GM12878 (cell line): Measurements from ENCODE around the gene AP1S3. TPM values are rescaled to one million over a fixed set of nuclear protein-coding genes. Genes with fewer than 3 reads are reported as not detected.

Experiments used
- ATAC-seq: fragments of 200-7000 bp; cut with Tn5 transposase; 3 replicates; pipeline ENCODE4 v1.9.1; 2020; ENCODE audit warnings: mild to moderate bottlenecking, moderate library complexity
- BruUV-seq: library from RNA; stranded (reverse); fragments of 400-500 nt; replicated peaks from 2 replicates; lab custom pipeline; 2021; lab: Mats Ljungman, UMichigan
- CTCF ChIA-PET: fragments of 300-600 bp; sonication (Branson Sonifier 250); formaldehyde crosslinking; extraction: SDS; loops from one replicate; lab custom pipeline; 2021; ENCODE audit warnings: inconsistent platforms; lab: Yijun Ruan, JAX
- POLR2A ChIA-PET: fragments of 350-600 bp; formaldehyde crosslinking; extraction: SDS; loops from one replicate; lab custom pipeline; 2021; ENCODE audit warnings: inconsistent platforms; lab: Charles Lee
- RAD21 ChIA-PET: fragments of 300-600 bp; sonication (Branson Sonifier 250); formaldehyde crosslinking; loops from one replicate; lab custom pipeline; 2023; ENCODE audit warnings: antibody characterized with exemption; ENCODE audit not compliant: unreplicated experiment; lab: Charles Lee
- SMC1A ChIA-PET: fragments of 300-600 bp; sonication (Branson Sonifier 250); formaldehyde crosslinking; loops from one replicate; lab custom pipeline; 2023; ENCODE audit not compliant: unreplicated experiment, uncharacterized antibody; lab: Charles Lee
- DNase-seq: peaks from one replicate; pipeline ENCODE4 v3.0.0-alpha.2; 2011; ENCODE audit warnings: low read depth, low spot score
- FAIRE-seq: peaks from 3 replicates; lab custom pipeline; 2011; peaks lifted over from hg19 to GRCh38; lab: Jason Lieb, UNC
- H2AFZ ChIP-seq: 2 replicates; pipeline ENCODE4 v1.6.0; 2011; ENCODE audit warnings: low read depth, low read length, control low read depth; ENCODE audit not compliant: control insufficient read depth
- H3K27ac ChIP-seq: 2 replicates; pipeline ENCODE4 v1.5.1; 2011; ENCODE audit warnings: control low read depth; ENCODE audit not compliant: control insufficient read depth, insufficient read depth
- H3K27me3 ChIP-seq, 2 experiments: replicated peaks in 1 of 2; 2 replicates each; pipeline versions ENCODE4 v1.6.0 to v1.6.1; 2011; ENCODE audit warnings: low read length in 1 of 2; ENCODE audit not compliant: control insufficient read depth in 2 of 2, insufficient read depth in 2 of 2
- H3K36me3 ChIP-seq, 2 experiments: 2 replicates each; pipeline ENCODE4 v1.5.1; 2011; ENCODE audit warnings: low read length in 1 of 2; ENCODE audit not compliant: control insufficient read depth in 2 of 2, insufficient read depth in 2 of 2
- H3K4me1 ChIP-seq: 2 replicates; pipeline ENCODE4 v1.6.1; 2011; ENCODE audit warnings: mild to moderate bottlenecking, low read length, moderate library complexity, mixed read lengths; ENCODE audit not compliant: control insufficient read depth, insufficient read depth
- H3K4me2 ChIP-seq: 2 replicates; pipeline ENCODE4 v1.6.0; 2011; ENCODE audit warnings: control low read depth; ENCODE audit not compliant: control insufficient read depth, insufficient read depth
- H3K4me3 ChIP-seq: fragments of 200-600 bp; sonication (generic); 2 replicates; pipeline ENCODE4 v1.5.1; 2016
- H3K79me2 ChIP-seq: 2 replicates; pipeline ENCODE4 v1.6.0; 2011; ENCODE audit warnings: low read length; ENCODE audit not compliant: control insufficient read depth, insufficient read depth
- H3K9ac ChIP-seq: 2 replicates; pipeline ENCODE4 v1.8.0; 2011; ENCODE audit warnings: low read length, control low read depth, mixed read lengths; ENCODE audit not compliant: control insufficient read depth, insufficient read depth
- H3K9me3 ChIP-seq: replicated peaks from 3 replicates; pipeline ENCODE4 v1.5.1; 2011; ENCODE audit warnings: mild to moderate bottlenecking, low read length; ENCODE audit not compliant: control insufficient read depth, insufficient read depth
- H4K20me1 ChIP-seq: 2 replicates; pipeline ENCODE4 v1.6.0; 2011; ENCODE audit not compliant: control insufficient read depth, insufficient read depth
- BACH1 ChIP-seq: fragments of 450-650 bp; IDR thresholded peaks from 2 replicates; pipeline ENCODE4 v1.6.1; 2017; ENCODE audit warnings: mild to moderate bottlenecking, borderline replicate concordance
- BCL11A ChIP-seq: IDR thresholded peaks from 2 replicates; pipeline ENCODE4 v1.6.1; 2011; ENCODE audit warnings: low read depth, low read length
- BMI1 ChIP-seq: fragments of 450-650 bp; IDR thresholded peaks from 2 replicates; pipeline ENCODE4 v1.6.1; 2016; ENCODE audit warnings: mild to moderate bottlenecking, moderate library complexity, borderline replicate concordance
- CREB1 ChIP-seq: IDR thresholded peaks from 2 replicates; pipeline ENCODE4 v1.6.1; 2012; ENCODE audit warnings: low read depth, mild to moderate bottlenecking, inconsistent platforms
- MYB ChIP-seq: fragments of 150-350 bp; IDR thresholded peaks from 2 replicates; pipeline ENCODE4 v1.6.1; 2014; ENCODE audit warnings: mild to moderate bottlenecking, low read depth, low read length, borderline replicate concordance
- PAX5 ChIP-seq: IDR thresholded peaks from 2 replicates; pipeline ENCODE4 v1.6.1; 2011; ENCODE audit warnings: low read depth, low read length, borderline replicate concordance
- POLR2AphosphoS5 ChIP-seq: IDR thresholded peaks from 2 replicates; pipeline ENCODE4 v1.6.1; 2011; ENCODE audit warnings: mild to moderate bottlenecking, low read length, inconsistent platforms
- TCF12 ChIP-seq: IDR thresholded peaks from 2 replicates; pipeline ENCODE4 v1.6.1; 2011; ENCODE audit warnings: low read depth, mild to moderate bottlenecking, low read length
- TCF7 ChIP-seq: IDR thresholded peaks from 2 replicates; pipeline ENCODE4 v1.6.1; 2014; ENCODE audit warnings: antibody characterized with exemption, borderline replicate concordance
- ZNF217 ChIP-seq: fragments of 450-650 bp; IDR thresholded peaks from 2 replicates; pipeline ENCODE4 v1.6.1; 2017; ENCODE audit warnings: antibody characterized with exemption, mild to moderate bottlenecking
- WGBS: methylation state at CpG from one replicate; pipeline ENCODE4 v1.1.6; 2016; ENCODE audit warnings: low lambda C conversion rate; ENCODE audit not compliant: insufficient replicate concordance, insufficient coverage; ENCODE audit errors: missing lambda C conversion rate; 5-methylcytosine and 5-hydroxymethylcytosine counted together
- in situ Hi-C: fragments of 300-500 bp; cut with MboI; formaldehyde crosslinking; loops from 9 replicates; pipeline ENCODE4 v1.14.3; 2018; ENCODE audit warnings: mixed read lengths
- intact Hi-C: fragments of 100-400 bp; cut with micrococcal nuclease; formaldehyde crosslinking; loops from one replicate; pipeline ENCODE4 v1.14.2; 2022; ENCODE audit not compliant: unreplicated experiment
- polyA plus RNA-seq, 11 experiments: library from polyadenylated mRNA; depleted of rRNA in 4 of 11; unstranded in 6 of 11; stranded (reverse) in 5 of 11; fragments of >200 nt; fragmentation: Nextera tagmentation in 4 of 11; fragmentation: Illumina TruSeq in 1 of 11; extraction: Ambion mirVana in 4 of 11; extraction: Trizol in 1 of 11; gene quantifications; 1 replicate in 1 of 11; 2 replicates in 10 of 11; pipeline versions ENCODE4 v1.2.1 to v1.2.3, GENCODE V29; 2011 to 2016; ENCODE audit warnings: inconsistent platforms in 2 of 11, missing spikeins in 2 of 11, low read depth in 1 of 11
- total RNA-seq, 4 experiments: library from RNA; depleted of rRNA in 3 of 4; stranded (reverse); fragments of >200 nt in 3 of 4; fragmentation: Illumina TruSeq in 1 of 4; extraction: Trizol in 1 of 4; gene quantifications; 2 replicates each; pipeline versions ENCODE4 v1.2.1 to v1.2.3, GENCODE V29; 2013 to 2021
- TF ChIP-seq, protein P1 (sequence below): fragments of 450-650 bp; IDR thresholded peaks from 2 replicates; pipeline ENCODE4 v1.6.1; 2016; ENCODE audit warnings: mild to moderate bottlenecking, moderate library complexity, borderline replicate concordance
- TF ChIP-seq, protein P2 (sequence below): IDR thresholded peaks from 2 replicates; pipeline ENCODE4 v1.6.1; 2012; ENCODE audit warnings: improper control_type of control experiment, low read depth, low read length; ENCODE audit not compliant: insufficient replicate concordance
- TF ChIP-seq, protein P3 (sequence below): fragments of 450-650 bp; formaldehyde crosslinking; IDR thresholded peaks from 2 replicates; pipeline ENCODE4 v1.4.0; 2022; ENCODE audit warnings: mild to moderate bottlenecking, moderate library complexity

AP1S3 gene
- total and polyA plus RNA-seq, 10 of the 15 experiments (the other 5 are each of a cell fraction or from before 2014, with no cell fraction given): 2.6 to 14.3 (median 9.2) TPM

DNA sequence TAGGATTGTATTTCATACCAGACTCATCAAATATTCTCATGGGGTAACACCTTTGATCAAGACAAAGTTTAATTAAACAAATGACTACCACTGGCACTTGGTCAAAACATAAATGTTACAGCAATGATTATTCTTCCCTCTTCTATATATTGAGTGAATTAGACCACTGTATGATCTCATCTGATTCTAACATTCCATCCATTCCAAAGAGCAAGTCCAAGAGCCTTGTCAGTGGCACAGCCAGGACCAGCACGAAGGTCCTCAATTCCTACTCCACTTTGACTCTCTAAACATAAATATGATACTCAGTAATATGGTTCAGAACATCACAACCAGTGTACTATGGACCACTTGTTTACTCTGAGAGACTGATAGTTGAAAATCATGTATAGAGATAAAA is 86.4 kb downstream of the AP1S3 start:
- no peak for DNase-seq
- ATAC-seq: no peak
- in situ Hi-C loops (no loop called here), intact Hi-C loops (no loop called here)
- 69% methylated on average over 1 of the region's 1 CpG for WGBS
- Histone ChIP-seq H2AFZ (no peak overlapping the region), H3K79me2 (no peaks in the 10 kb centered on the region), H3K27me3 (no peaks in the 10 kb centered on the region), H3K36me3 (no peaks in the 10 kb centered on the region), H3K27ac (no peak overlapping the region), H3K9ac (no peak overlapping the region), H3K4me2 (no peak overlapping the region), H4K20me1 (no peaks in the 10 kb centered on the region), H3K4me1 (no peaks in the 10 kb centered on the region), H3K4me3 (no peak overlapping the region), H3K9me3 (no peaks in the 10 kb centered on the region)
- no TSS peak for BruUV-seq
- no peak for FAIRE-seq
- ChIA-PET CTCF (no interaction called here), RAD21 (no interaction called here), POLR2A (no interaction called here), SMC1A (no interaction called here)
- TF ChIP-seq MYB (no peak), CREB1 (no peak), PAX5 (no peak), BMI1 (no peak), TCF7 (no peak), BACH1 (no peak), POLR2AphosphoS5 (no peak), BCL11A (no peak), ZNF217 (no peak), TCF12 (no peak)
- TF ChIP-seq, protein P1, sequence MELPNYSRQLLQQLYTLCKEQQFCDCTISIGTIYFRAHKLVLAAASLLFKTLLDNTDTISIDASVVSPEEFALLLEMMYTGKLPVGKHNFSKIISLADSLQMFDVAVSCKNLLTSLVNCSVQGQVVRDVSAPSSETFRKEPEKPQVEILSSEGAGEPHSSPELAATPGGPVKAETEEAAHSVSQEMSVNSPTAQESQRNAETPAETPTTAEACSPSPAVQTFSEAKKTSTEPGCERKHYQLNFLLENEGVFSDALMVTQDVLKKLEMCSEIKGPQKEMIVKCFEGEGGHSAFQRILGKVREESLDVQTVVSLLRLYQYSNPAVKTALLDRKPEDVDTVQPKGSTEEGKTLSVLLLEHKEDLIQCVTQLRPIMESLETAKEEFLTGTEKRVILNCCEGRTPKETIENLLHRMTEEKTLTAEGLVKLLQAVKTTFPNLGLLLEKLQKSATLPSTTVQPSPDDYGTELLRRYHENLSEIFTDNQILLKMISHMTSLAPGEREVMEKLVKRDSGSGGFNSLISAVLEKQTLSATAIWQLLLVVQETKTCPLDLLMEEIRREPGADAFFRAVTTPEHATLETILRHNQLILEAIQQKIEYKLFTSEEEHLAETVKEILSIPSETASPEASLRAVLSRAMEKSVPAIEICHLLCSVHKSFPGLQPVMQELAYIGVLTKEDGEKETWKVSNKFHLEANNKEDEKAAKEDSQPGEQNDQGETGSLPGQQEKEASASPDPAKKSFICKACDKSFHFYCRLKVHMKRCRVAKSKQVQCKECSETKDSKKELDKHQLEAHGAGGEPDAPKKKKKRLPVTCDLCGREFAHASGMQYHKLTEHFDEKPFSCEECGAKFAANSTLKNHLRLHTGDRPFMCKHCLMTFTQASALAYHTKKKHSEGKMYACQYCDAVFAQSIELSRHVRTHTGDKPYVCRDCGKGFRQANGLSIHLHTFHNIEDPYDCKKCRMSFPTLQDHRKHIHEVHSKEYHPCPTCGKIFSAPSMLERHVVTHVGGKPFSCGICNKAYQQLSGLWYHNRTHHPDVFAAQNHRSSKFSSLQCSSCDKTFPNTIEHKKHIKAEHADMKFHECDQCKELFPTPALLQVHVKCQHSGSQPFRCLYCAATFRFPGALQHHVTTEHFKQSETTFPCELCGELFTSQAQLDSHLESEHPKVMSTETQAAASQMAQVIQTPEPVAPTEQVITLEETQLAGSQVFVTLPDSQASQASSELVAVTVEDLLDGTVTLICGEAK: no peak
- TF ChIP-seq, protein P2, sequence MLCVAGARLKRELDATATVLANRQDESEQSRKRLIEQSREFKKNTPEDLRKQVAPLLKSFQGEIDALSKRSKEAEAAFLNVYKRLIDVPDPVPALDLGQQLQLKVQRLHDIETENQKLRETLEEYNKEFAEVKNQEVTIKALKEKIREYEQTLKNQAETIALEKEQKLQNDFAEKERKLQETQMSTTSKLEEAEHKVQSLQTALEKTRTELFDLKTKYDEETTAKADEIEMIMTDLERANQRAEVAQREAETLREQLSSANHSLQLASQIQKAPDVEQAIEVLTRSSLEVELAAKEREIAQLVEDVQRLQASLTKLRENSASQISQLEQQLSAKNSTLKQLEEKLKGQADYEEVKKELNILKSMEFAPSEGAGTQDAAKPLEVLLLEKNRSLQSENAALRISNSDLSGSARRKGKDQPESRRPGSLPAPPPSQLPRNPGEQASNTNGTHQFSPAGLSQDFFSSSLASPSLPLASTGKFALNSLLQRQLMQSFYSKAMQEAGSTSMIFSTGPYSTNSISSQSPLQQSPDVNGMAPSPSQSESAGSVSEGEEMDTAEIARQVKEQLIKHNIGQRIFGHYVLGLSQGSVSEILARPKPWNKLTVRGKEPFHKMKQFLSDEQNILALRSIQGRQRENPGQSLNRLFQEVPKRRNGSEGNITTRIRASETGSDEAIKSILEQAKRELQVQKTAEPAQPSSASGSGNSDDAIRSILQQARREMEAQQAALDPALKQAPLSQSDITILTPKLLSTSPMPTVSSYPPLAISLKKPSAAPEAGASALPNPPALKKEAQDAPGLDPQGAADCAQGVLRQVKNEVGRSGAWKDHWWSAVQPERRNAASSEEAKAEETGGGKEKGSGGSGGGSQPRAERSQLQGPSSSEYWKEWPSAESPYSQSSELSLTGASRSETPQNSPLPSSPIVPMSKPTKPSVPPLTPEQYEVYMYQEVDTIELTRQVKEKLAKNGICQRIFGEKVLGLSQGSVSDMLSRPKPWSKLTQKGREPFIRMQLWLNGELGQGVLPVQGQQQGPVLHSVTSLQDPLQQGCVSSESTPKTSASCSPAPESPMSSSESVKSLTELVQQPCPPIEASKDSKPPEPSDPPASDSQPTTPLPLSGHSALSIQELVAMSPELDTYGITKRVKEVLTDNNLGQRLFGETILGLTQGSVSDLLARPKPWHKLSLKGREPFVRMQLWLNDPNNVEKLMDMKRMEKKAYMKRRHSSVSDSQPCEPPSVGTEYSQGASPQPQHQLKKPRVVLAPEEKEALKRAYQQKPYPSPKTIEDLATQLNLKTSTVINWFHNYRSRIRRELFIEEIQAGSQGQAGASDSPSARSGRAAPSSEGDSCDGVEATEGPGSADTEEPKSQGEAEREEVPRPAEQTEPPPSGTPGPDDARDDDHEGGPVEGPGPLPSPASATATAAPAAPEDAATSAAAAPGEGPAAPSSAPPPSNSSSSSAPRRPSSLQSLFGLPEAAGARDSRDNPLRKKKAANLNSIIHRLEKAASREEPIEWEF: no peak
- TF ChIP-seq, protein P3, sequence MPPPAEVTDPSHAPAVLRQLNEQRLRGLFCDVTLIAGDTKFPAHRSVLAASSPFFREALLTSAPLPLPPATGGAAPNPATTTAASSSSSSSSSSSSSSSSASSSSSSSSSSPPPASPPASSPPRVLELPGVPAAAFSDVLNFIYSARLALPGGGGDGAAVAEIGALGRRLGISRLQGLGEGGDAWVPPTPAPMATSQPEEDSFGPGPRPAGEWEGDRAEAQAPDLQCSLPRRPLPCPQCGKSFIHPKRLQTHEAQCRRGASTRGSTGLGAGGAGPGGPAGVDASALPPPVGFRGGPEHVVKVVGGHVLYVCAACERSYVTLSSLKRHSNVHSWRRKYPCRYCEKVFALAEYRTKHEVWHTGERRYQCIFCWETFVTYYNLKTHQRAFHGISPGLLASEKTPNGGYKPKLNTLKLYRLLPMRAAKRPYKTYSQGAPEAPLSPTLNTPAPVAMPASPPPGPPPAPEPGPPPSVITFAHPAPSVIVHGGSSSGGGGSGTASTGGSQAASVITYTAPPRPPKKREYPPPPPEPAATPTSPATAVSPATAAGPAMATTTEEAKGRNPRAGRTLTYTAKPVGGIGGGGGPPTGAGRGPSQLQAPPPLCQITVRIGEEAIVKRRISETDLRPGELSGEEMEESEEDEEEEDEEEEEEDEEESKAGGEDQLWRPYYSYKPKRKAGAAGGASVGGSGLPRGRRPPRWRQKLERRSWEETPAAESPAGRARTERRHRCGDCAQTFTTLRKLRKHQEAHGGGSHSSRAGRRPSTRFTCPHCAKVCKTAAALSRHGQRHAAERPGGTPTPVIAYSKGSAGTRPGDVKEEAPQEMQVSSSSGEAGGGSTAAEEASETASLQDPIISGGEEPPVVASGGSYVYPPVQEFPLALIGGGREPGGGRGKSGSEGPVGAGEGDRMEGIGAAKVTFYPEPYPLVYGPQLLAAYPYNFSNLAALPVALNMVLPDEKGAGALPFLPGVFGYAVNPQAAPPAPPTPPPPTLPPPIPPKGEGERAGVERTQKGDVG: no peak
